ENCODE results near the gene HUWE1.

The HUWE1 gene

DNA sequence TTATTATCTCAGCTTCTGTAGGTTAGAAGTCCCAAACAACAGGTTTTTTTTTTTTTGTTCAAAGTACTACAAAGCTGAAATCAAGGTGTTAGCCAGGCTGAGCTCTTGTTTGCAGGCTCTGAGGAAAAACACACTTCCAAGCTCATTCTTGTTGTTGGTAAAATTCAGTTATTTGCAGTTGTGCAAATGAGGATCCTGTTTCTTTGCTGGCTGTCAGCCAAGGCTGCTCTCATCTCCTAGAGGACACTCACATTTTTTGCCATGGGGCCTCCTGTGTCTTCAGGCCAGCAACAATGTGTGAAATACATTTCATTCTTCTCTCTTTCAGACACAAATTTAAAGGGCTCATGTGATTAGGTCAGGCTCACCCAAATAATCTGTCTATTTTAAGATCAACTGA, 192.1 kb downstream of the HUWE1 start:
- Histone ChIP-seq H3K27me3 (ENCODE audit: insufficient read depth, low read depth) (no peaks in the 10 kb centered on the region), H3K79me2 (ENCODE audit: insufficient read depth, low read depth) (no peaks in the 10 kb centered on the region), H3K27ac (no peak overlapping the region), H3K36me3 (ENCODE audit: insufficient read depth) (no peaks in the 10 kb centered on the region), H3K4me3 (IDR thresholded peaks at IDR 0.05; ENCODE audit: insufficient read depth, low read depth, low read length) (no peak overlapping the region), H4K20me1 (ENCODE audit: insufficient read depth) (no peaks in the 10 kb centered on the region), H2AFZ (ENCODE audit: low read depth) (no peak overlapping the region), H3K9ac (no peak overlapping the region), H3K4me2 (no peak overlapping the region), H3K4me1 (ENCODE audit: low read depth, poor library complexity, severe bottlenecking) (no peaks in the 10 kb centered on the region)
- TF ChIP-seq, protein P1, sequence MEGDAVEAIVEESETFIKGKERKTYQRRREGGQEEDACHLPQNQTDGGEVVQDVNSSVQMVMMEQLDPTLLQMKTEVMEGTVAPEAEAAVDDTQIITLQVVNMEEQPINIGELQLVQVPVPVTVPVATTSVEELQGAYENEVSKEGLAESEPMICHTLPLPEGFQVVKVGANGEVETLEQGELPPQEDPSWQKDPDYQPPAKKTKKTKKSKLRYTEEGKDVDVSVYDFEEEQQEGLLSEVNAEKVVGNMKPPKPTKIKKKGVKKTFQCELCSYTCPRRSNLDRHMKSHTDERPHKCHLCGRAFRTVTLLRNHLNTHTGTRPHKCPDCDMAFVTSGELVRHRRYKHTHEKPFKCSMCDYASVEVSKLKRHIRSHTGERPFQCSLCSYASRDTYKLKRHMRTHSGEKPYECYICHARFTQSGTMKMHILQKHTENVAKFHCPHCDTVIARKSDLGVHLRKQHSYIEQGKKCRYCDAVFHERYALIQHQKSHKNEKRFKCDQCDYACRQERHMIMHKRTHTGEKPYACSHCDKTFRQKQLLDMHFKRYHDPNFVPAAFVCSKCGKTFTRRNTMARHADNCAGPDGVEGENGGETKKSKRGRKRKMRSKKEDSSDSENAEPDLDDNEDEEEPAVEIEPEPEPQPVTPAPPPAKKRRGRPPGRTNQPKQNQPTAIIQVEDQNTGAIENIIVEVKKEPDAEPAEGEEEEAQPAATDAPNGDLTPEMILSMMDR (conservative IDR thresholded peaks at IDR 0.05; ENCODE audit: low read depth, low read length), result no peak

DNA sequence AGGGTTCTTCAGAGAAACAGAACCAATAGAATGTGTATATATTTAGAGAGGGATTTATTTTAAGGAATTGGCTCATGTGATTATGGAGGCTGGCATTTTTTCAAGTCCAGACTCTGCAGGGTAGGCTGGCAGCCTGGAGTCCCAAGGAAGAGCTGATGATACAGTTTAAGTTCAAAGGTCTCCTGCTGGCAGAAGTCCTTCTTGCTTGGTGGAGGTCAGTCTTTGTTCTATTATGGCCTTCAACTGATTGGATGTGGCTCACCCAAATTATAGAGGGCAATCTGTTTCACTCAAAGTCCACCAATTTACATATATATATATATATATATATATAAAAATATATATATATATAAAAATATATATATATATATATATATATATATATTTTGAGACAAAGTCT, 200.2 kb downstream of the HUWE1 start:
- no peak overlapping the region for H3K27ac ChIP-seq
- no peak overlapping the region for H2AFZ ChIP-seq (ENCODE audit: low read depth)
- H3K4me2 ChIP-seq, result no peak overlapping the region
- no peaks in the 10 kb centered on the region for H3K36me3 ChIP-seq (ENCODE audit: insufficient read depth)
- H3K79me2 ChIP-seq (ENCODE audit: insufficient read depth, low read depth), result no peaks in the 10 kb centered on the region
- no peaks in the 10 kb centered on the region for H3K27me3 ChIP-seq (ENCODE audit: insufficient read depth, low read depth)
- TF ChIP-seq, protein P1 (conservative IDR thresholded peaks at IDR 0.05; ENCODE audit: low read depth, low read length), result no peak
- H3K4me1 ChIP-seq (ENCODE audit: low read depth, poor library complexity, severe bottlenecking), result no peaks in the 10 kb centered on the region
- H3K9ac ChIP-seq, result no peak overlapping the region
- H3K4me3 ChIP-seq (IDR thresholded peaks at IDR 0.05; ENCODE audit: insufficient read depth, low read depth, low read length), result no peak overlapping the region
- H4K20me1 ChIP-seq (ENCODE audit: insufficient read depth), result no peaks in the 10 kb centered on the region

DNA sequence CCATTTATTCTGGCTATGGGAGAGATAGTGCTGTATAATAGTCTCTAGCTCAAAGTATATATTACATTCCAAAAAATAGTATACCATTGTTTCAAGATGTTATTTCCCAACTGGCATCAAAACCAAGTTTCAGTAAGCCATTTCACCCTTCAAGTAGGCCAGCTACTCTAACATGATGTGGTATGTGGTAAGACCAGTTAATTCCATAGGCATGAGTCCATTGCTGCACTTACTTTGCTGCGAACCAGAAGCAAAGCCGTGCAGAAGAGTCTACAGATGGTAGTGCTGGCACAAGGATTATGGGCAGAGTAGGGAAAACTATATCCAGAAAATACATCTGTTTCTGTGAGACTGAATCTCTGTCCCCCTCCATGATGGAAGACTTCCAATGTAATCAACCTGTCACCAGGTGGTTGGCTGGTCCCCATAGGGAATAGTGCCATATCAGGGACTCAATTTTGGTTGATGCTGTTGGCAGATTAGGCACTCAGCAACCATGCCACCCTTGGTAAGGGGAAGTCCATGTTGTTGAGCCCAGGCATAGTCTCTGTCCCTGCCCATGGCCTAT, 202.6 kb downstream of the HUWE1 start:
- H3K79me2 ChIP-seq (ENCODE audit: insufficient read depth, low read depth), result no peaks in the 10 kb centered on the region
- H2AFZ ChIP-seq (ENCODE audit: low read depth), result no peak overlapping the region
- no peak overlapping the region for H3K27ac ChIP-seq
- no peaks in the 10 kb centered on the region for H3K27me3 ChIP-seq (ENCODE audit: insufficient read depth, low read depth)
- H3K9ac ChIP-seq, result no peak overlapping the region
- no peaks in the 10 kb centered on the region for H3K4me1 ChIP-seq (ENCODE audit: low read depth, poor library complexity, severe bottlenecking)
- H4K20me1 ChIP-seq (ENCODE audit: insufficient read depth), result no peaks in the 10 kb centered on the region
- TF ChIP-seq, protein P1 (conservative IDR thresholded peaks at IDR 0.05; ENCODE audit: low read depth, low read length), result no peak
- H3K4me3 ChIP-seq (IDR thresholded peaks at IDR 0.05; ENCODE audit: insufficient read depth, low read depth, low read length), result no peak overlapping the region
- no peak overlapping the region for H3K4me2 ChIP-seq
- H3K36me3 ChIP-seq (ENCODE audit: insufficient read depth), result no peaks in the 10 kb centered on the region

DNA sequence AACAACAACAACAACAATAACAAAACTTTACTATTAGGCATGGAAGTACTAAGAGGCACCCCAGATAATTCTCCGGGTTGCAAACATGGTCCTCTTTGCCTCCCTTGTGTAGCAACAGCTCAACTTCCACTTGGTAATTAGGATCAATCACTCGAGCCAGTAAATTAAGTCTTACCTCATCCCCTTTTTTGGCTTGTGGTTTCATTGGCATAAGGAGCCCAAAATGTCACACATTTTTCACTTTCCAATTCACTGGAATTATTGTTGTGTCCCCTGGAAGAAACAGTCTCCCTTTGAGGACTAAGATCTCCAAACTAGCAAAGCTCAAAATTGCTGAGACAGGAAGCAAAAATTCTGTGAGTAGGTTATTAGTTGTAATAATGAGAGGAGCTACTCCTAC, 203.1 kb downstream of the HUWE1 start:
- H4K20me1 ChIP-seq (ENCODE audit: insufficient read depth), result no peaks in the 10 kb centered on the region
- no peaks in the 10 kb centered on the region for H3K79me2 ChIP-seq (ENCODE audit: insufficient read depth, low read depth)
- no peaks in the 10 kb centered on the region for H3K27me3 ChIP-seq (ENCODE audit: insufficient read depth, low read depth)
- H2AFZ ChIP-seq (ENCODE audit: low read depth), result no peak overlapping the region
- H3K36me3 ChIP-seq (ENCODE audit: insufficient read depth), result no peaks in the 10 kb centered on the region
- no peak overlapping the region for H3K9ac ChIP-seq
- no peak overlapping the region for H3K4me2 ChIP-seq
- H3K27ac ChIP-seq, result no peak overlapping the region
- no peaks in the 10 kb centered on the region for H3K4me1 ChIP-seq (ENCODE audit: low read depth, poor library complexity, severe bottlenecking)
- TF ChIP-seq, protein P1 (conservative IDR thresholded peaks at IDR 0.05; ENCODE audit: low read depth, low read length), result no peak
- H3K4me3 ChIP-seq (IDR thresholded peaks at IDR 0.05; ENCODE audit: insufficient read depth, low read depth, low read length), result no peak overlapping the region

Measured in KMS-11 (cell line).